Activated CD4-positive, alpha-beta T cell treated with anti-CD3 and anti-CD28 coated beads for 4 hours (primary cell): ENCODE measurements around the gene ITPR2.
"Not testable (repeated sequence)": the region's sequence is repeated elsewhere in the genome, so short reads cannot be mapped to it uniquely, and the experiment has no call there.

ENCODE experiments used
- DNase-seq, 2 donors: peaks; one replicate each; pipeline ENCODE4 v3.0.0-alpha.2; 2020

The ITPR2 gene

GRCh38 chr12:26654623-26655022 is 178.4 kb downstream of the ITPR2 start:
- DNase-seq = no peak

GRCh38 chr12:26651566-26652188 is 181.3 kb downstream of the ITPR2 start:
- DNase-seq = peak in 1 of 2 donors; percentile 11

- DNase-seq = no peak
These were observed 182.0 kb downstream of the ITPR2 start for GRCh38 chr12:26651036-26651435.

GRCh38 chr12:26648999-26649398 is 184.0 kb downstream of the ITPR2 start:
- no peak for DNase-seq

- DNase-seq = no peak
These were observed 184.4 kb downstream of the ITPR2 start for GRCh38 chr12:26648584-26648983.

GRCh38 chr12:26648066-26648465 is 184.9 kb downstream of the ITPR2 start:
- DNase-seq = no peak

- DNase-seq = no peak
These were observed 185.9 kb downstream of the ITPR2 start for GRCh38 chr12:26647088-26647487.

- no peak for DNase-seq
These were observed 186.4 kb downstream of the ITPR2 start for GRCh38 chr12:26646571-26646970.

- not testable (repeated sequence) for DNase-seq
These were observed 188.6 kb downstream of the ITPR2 start for GRCh38 chr12:26644376-26644775.

- no peak for DNase-seq
These were observed 189.3 kb downstream of the ITPR2 start for GRCh38 chr12:26643532-26644315.

GRCh38 chr12:26642361-26642760 is 190.6 kb downstream of the ITPR2 start:
- DNase-seq = no peak

GRCh38 chr12:26636710-26637328 is 196.2 kb downstream of the ITPR2 start:
- DNase-seq = no peak

- no peak for DNase-seq
These were observed 199.3 kb downstream of the ITPR2 start for GRCh38 chr12:26633591-26634210.

GRCh38 chr12:26632756-26633155 is 200.2 kb downstream of the ITPR2 start:
- no peak for DNase-seq

GRCh38 chr12:26631846-26632245 is 201.1 kb downstream of the ITPR2 start:
- no peak for DNase-seq

GRCh38 chr12:26630546-26631027 is 202.4 kb downstream of the ITPR2 start:
- no peak for DNase-seq

GRCh38 chr12:26629864-26630263 is 203.1 kb downstream of the ITPR2 start:
- no peak for DNase-seq

GRCh38 chr12:26628234-26628633 is 204.8 kb downstream of the ITPR2 start:
- DNase-seq = no peak

- no peak for DNase-seq
These were observed 205.7 kb downstream of the ITPR2 start for GRCh38 chr12:26627335-26627734.

GRCh38 chr12:26623136-26623535 is 209.9 kb downstream of the ITPR2 start:
- no peak for DNase-seq

- no peak for DNase-seq
These were observed 210.4 kb downstream of the ITPR2 start for GRCh38 chr12:26622601-26623000.

- DNase-seq = no peak
These were observed 211.1 kb downstream of the ITPR2 start for GRCh38 chr12:26621932-26622331.

GRCh38 chr12:26620907-26621306 is 212.1 kb downstream of the ITPR2 start:
- DNase-seq = no peak
